Measurements from ENCODE around the gene JDP2.
"Not testable (repeated sequence)": the region's sequence is repeated elsewhere in the genome, so short reads cannot be mapped to it uniquely, and the experiment has no call there.

The JDP2 gene

DNA sequence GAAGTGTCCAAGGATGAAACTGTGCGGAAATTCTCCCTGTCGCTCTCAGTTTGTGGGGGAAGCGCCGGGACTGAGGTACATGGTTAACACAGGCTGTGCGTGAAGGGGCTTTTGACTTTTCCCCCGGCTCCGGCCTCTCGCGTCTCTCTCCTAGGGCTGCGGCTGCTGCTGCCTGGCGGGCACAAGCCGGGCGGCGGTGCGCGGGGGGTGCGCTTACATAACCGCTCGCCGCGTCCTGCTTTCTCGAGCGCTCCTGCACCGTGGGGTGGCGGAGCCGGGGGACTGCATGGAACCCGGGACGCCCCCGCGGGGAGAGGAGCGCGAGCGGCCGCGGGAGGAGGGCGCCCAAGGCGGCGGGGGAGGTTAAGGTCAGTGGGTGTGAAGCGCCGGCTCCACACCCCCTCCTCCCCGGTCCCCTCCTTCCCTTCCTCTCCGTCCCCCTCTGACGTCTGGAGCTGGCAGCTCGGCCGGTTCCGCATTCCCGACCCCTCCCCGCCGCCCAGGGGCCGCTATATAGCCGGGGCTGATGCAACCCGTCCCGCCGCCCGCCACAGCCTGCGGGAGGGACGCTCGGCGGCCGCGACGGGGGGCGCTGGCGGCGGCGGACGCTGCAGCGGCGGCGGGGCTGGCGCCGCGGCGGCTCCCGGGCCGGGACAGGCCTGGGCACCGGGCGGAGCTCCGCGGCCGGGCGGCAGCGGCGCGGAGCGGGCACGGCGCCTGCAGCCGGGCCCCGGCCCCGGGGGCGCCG, at the start of gene JDP2:
JDP2 (plus strand) TSS at position 541 of the 748 bp plus-strand sequence. CDS start 9,899 bp downstream, outside the sequence.
- FAIRE-seq: no peak

- FAIRE-seq: no peak
These were observed 48.4 kb upstream of the JDP2 start for GRCh38 chr14:75379246-75379929.

DNA sequence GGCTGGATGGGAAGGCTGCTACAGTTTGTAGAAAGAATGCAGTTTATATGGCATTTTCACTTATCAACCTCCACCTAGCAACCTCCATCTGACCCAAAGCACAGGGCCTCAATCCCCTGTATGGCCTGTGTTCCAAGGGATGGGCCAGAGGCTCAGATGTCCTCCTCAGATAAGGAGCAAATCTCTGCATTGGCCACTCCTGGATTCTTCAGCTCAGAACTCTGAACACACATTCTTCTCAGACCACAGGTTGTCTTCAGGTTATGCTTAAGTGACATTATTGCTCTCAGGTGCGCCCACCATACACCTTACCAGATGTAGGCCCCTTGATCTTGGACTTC, 47.9 kb upstream of the JDP2 start:
- FAIRE-seq: no peak

GRCh38 chr14:75380656-75381055, 47.2 kb upstream of the JDP2 start:
- no peak for FAIRE-seq

- FAIRE-seq: no peak
These were observed 46.2 kb upstream of the JDP2 start for GRCh38 chr14:75381642-75382041.

- FAIRE-seq: not testable (repeated sequence)
These were observed 44.6 kb upstream of the JDP2 start for GRCh38 chr14:75383219-75383618.

- FAIRE-seq: no peak
These were observed 44.1 kb upstream of the JDP2 start for GRCh38 chr14:75383721-75384120.

DNA sequence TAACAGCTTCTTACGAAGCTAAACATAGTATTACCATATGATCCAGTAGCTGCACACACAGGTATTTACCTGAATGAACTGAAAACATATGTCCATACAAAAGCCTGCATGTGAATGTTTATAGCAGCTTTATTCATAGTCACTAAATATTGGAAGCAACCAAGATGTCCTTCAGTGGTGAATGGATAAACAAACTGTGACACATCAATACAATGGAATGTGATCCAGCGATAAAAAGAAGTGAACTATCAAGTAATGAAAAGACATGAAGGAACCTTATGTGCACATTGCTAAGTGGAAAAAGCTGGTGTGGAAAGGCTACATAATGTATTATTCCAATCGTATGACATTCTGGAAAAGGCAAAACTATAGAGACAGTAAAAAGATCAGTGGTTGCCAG, 38.1 kb upstream of the JDP2 start:
- FAIRE-seq: no peak

- no peak for FAIRE-seq
These were observed 37.6 kb upstream of the JDP2 start for GRCh38 chr14:75390183-75390582.

DNA sequence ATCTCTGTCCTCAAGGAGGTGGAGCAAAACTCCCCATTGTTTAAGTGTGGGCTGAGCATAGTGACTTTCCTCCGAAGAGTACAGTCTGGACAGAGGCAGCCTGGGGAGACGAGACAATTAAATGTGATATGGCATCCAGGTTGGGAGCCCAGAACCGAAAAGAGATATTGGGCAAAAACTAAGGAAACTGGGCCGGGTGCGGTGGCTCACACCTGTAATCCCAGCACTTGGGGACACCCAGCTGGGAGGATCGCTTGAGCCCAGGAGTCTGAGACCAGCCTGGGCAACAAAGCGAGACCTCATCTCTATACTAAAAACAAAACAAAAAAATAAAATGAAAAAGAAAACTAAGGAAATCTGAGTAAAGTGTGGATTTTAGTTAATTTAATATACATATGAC, 35.9 kb upstream of the JDP2 start:
- no peak for FAIRE-seq

DNA sequence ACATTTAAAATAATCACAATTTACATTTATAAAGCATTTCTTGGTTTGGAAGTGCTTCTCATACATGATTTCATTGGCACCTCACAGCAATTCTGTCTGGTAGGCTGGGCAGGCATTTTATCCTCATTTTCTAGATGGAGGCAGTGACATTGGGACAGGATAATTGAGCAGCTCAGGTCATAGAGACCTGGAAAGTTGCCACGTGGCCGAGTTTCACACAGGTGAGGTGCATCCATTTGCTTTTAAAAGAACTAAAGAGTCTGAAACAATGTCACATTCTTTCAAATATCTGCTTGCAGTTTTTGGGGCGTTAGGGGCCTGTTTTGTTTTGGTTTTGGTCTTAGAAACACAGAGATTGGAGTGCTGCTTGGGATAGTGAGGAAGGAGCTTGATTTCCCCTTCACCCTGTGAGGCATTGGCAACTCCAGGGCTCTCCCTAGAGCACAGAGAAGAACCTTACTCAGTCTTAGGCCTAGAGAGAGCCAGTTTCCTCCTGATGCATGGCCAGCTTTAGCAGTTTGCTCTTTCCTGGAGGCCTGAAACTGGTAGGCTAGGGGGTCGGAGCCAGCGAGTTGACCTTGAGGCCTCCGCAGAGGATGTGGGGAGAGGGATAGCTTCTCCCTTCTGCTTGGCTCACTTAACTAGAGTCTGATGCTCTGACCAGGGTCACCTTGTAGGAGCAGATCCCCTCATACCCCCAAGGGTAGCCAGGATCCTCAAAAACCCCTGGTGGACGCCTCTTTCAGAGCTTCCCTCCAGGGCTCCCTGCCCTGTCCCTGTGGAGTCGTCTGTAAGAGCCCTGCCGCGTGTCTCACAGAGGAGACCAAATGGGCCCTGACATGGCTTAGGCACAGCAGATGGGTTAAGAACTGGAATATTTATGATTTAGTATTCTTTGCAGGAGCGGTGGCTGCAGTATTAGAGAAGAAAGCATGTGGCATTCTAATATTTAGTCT, 34.9 kb upstream of the JDP2 start:
- no peak for FAIRE-seq

- no peak for FAIRE-seq
These were observed 34.0 kb upstream of the JDP2 start for GRCh38 chr14:75393794-75394193.

GRCh38 chr14:75395862-75396261, 32.0 kb upstream of the JDP2 start:
- FAIRE-seq: no peak

DNA sequence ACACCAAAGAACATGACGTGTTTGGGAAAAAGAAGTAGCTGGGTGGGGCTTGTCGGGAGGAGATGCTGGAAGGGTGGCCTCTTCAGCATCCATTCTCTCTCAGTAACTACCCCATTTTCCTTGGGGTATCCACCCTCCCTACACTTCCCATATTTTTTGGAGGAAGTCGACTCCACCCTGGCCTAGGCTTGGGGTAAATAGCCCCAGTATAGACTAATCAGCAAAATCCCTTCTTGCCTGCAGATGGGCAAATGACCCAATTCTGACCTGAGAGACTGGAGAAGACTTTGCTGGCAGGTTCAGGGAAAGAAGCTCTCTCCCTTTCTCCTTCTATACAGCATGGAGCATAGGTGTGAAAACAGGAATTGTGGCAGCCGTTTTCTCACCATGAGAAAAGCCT, 28.5 kb upstream of the JDP2 start:
- no peak for FAIRE-seq

DNA sequence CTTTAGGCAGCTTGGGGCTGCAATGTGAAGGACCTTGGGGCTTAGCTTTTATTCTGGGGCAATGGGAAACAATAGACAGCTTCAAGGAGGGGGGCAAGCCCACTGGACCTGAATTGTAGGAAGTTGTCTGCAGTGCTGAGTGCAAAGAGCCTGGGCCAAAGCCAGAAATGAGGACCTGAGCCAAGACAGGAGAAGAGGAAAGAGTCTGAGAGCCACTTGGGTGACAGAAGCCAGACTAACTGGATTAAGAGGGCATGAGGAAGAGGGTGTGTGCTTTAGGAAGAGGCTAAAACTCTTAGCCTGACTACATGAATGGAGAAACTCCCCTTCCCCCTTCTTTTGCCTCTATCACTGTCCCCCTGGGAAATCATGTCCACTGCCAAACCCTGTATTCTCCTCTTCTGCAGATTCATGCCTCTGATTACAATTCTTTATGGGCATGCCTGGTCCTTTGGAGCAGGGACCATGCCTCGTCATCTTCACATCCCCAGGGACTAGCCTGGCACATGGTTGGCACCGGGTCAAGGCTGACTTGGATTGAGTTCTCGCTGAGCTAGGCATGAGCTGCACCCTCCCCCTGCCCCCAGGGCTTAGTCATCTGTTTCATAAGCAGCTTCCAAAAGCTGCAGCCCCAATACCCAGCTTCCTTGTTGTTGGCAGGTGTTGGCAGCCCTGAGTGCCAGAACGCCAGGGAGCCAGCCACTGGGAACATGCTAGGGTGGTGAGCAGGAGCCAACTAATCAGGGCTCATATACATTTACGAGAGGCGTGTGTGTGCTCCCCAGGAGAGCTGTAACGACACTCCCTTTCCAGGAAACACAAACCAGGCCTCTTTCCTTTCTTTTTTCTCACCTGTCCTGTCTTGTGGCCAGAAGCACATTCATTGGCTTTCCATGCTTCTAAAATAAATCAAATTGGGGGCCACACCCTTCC, 27.7 kb upstream of the JDP2 start:
- FAIRE-seq: no peak

- FAIRE-seq: no peak
These were observed 26.5 kb upstream of the JDP2 start for GRCh38 chr14:75401361-75401760.

GRCh38 chr14:75402867-75403413, 24.9 kb upstream of the JDP2 start:
- FAIRE-seq: no peak

DNA sequence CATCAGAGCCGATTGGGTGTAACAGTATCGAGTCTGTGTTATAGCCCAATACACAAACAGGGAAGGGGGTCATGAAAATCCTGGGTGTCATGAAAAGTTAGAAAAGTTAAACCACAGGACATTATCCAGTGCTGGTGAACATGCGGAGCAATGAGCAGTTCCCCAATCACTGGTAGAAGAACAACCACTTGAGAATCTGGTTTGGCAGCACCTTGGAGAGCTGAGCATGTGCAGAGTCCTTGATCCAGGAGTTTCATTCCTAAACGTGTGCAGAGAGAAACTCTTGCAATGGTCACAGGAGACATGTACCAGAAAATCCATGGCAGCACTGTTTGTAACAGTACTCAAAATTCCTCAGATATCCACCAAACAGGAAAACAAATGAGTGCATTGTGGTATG, 23.0 kb upstream of the JDP2 start:
- FAIRE-seq: no peak

DNA sequence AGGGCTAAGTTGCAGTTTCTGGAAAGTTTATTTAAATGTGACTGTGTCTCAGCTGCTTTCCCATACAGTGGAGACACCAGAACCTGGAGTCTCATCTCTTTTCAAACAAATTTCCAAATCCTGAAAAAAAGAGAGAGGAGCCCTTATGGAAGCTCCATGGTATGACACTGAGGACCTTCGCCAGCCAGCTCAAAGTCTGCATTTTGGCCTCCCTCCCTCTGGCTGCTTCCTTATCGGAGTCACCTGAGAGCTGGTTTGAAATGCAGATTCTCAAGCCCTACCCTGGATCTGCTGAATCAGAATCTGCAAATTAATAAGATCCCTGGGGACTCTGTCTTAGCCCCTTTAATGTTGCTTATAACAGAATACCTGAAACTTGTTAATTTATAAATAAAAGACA, 21.7 kb upstream of the JDP2 start:
- no peak for FAIRE-seq

- no peak for FAIRE-seq
These were observed 21.0 kb upstream of the JDP2 start for GRCh38 chr14:75406856-75407255.

DNA sequence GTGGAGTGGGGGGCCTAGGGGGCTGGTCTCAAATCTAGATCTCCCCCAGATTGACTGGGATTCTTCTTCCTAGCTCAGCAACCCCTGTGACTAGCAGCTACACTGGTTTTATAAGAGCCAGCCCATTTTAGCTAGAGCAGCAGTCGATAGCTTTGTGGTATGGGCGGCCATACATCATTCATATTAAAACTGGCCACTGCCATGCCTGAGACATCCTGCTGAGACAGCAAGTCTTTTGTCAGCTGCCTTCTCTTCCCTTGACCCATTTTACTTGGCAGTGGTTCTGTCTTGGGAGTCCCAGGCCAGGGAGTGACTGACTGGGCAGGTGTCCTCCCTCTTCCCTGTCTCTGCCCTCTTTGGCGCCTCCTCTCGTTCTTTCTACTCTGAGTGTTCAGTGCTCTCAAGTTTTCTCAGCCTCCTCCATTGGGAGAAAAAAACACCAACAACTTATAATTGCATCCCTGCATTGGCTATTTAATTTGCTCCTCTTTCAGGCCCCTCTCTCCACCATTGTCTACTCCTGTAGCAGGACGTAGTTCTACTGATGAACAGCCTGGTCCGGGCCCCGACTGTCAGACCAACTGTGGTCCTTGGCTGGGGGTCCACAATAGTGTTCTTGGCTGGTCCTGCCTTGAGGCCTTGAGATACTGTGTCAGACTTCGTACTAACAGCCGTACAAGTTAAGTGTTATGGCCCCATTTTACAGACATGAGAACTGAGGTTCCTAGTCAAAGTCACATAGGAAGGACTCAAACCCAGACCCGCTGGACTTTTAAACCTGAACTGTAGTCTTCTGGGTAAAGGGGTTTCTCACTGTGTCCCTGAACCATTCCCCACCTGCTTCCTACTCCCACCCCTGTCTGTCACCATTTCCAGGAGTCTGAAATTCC, 18.3 kb upstream of the JDP2 start:
- FAIRE-seq: no peak

Measured in colon (tissue), 2 donors.